K562 (cell line): ENCODE results near the gene NR2F6. TPM values are rescaled to one million over a fixed set of nuclear protein-coding genes. Genes with fewer than 3 reads are reported as not detected.
A peak's percentile ranks its signal among the peaks of the same experiment; 100 is the strongest.

Source experiments
- CHD4 ChIP-seq: fragments of 200-600 bp; sonication (generic); IDR thresholded peaks from 3 replicates; pipeline ENCODE4 v1.6.1; 2012; ENCODE audit warnings: low read depth, mild to moderate bottlenecking, mixed read lengths, low read length, inconsistent platforms; ENCODE audit not compliant: insufficient read depth, insufficient replicate concordance, poor library complexity, severe bottlenecking
- MYNN ChIP-seq, 2 experiments: sonication (generic); formaldehyde crosslinking in 1 of 2; IDR thresholded peaks; 2 replicates each; pipeline versions ENCODE4 v1.5.0 to v1.6.1; 2016 to 2020; ENCODE audit warnings: antibody characterized with exemption in 1 of 2, missing genetic modification reagents in 1 of 2
- NR2C2 ChIP-seq, 2 experiments: fragments of 200-800 bp in 1 of 2; sonication (Bioruptor generic) in 1 of 2; sonication (generic) in 1 of 2; formaldehyde crosslinking in 1 of 2; IDR thresholded peaks; 2 replicates each; pipeline versions ENCODE4 v1.6.1 to v1.8.0; 2016 to 2022; ENCODE audit warnings: mild to moderate bottlenecking in 1 of 2, missing compliant biosample characterization in 1 of 2, missing genetic modification characterization in 1 of 2, missing genetic modification reagents in 1 of 2
- POLR2AphosphoS5 ChIP-seq: IDR thresholded peaks from 2 replicates; pipeline ENCODE4 v1.6.1; 2011; ENCODE audit warnings: mild to moderate bottlenecking, low read depth, low read length, moderate library complexity; ENCODE audit not compliant: control insufficient read depth, insufficient read depth
- RAD51 ChIP-seq: fragments of 450-650 bp; IDR thresholded peaks from 2 replicates; pipeline ENCODE4 v1.7.1; 2016; ENCODE audit warnings: low read depth, mild to moderate bottlenecking, borderline replicate concordance
- SRSF7 ChIP-seq: fragments of 200-400 bp; formaldehyde crosslinking; optimal IDR thresholded peaks from 2 replicates; pipeline ENCODE3; 2017; ENCODE audit warnings: mild to moderate bottlenecking, low read depth, low read length
- ZNF445 ChIP-seq: fragments of 250-450 bp; sonication (Bioruptor Pico); IDR thresholded peaks from 2 replicates; pipeline ENCODE4 v1.4.0; 2020; ENCODE audit warnings: low read depth, mild to moderate bottlenecking, moderate library complexity
- polyA plus RNA-seq, 8 experiments: library from polyadenylated mRNA; depleted of rRNA in 4 of 8; stranded (reverse) in 5 of 8; unstranded in 3 of 8; fragments of >200 nt; fragmentation: Nextera tagmentation in 2 of 8; fragmentation: Illumina TruSeq in 1 of 8; extraction: Ambion mirVana in 2 of 8; extraction: Trizol in 1 of 8; gene quantifications; 2 replicates each; pipeline versions ENCODE4 v1.2.1 to v1.2.3, GENCODE V29; 2011 to 2014; ENCODE audit warnings: inconsistent platforms in 1 of 8, missing spikeins in 1 of 8
- total RNA-seq, 7 experiments: library from RNA; depleted of rRNA in 6 of 7; stranded (reverse); fragments of >200 nt in 6 of 7; fragmentation: Illumina TruSeq in 2 of 7; extraction: Trizol in 2 of 7; gene quantifications; 2 replicates each; pipeline versions ENCODE4 v1.2.1 to v1.2.3, GENCODE V29; 2011 to 2021; ENCODE audit warnings: low replicate concordance in 1 of 7
- TF ChIP-seq, protein P1 (sequence below), 2 experiments: fragments of 450-650 bp; IDR thresholded peaks; 2 replicates each; pipeline ENCODE4 v1.6.1; 2016; ENCODE audit warnings: mild to moderate bottlenecking in 2 of 2, borderline replicate concordance in 1 of 2, low read depth in 1 of 2, moderate library complexity in 1 of 2
- TF ChIP-seq, protein P2 (sequence below), 2 experiments: fragments of 450-650 bp; conservative IDR thresholded peaks; 2 replicates each; pipeline ENCODE4 v1.6.1; 2017; ENCODE audit warnings: mild to moderate bottlenecking in 2 of 2, moderate library complexity in 2 of 2
- TF ChIP-seq, protein P3 (sequence below): sonication (generic); formaldehyde crosslinking; IDR thresholded peaks from 2 replicates; pipeline ENCODE4 v1.8.0; 2022; ENCODE audit warnings: mild to moderate bottlenecking, low read depth, missing genetic modification reagents
- TF ChIP-seq, protein P4 (sequence below): fragments of 450-650 bp; IDR thresholded peaks from 2 replicates; pipeline ENCODE4 v1.6.1; 2014; ENCODE audit warnings: low read depth, mild to moderate bottlenecking, moderate library complexity, borderline replicate concordance

NR2F6 gene
- total and polyA plus RNA-seq, 9 of the 15 experiments (the other 6 are each of a cell fraction or from before 2014, with no cell fraction given) = 0.76 to 97.5 (median 18.8) TPM

DNA sequence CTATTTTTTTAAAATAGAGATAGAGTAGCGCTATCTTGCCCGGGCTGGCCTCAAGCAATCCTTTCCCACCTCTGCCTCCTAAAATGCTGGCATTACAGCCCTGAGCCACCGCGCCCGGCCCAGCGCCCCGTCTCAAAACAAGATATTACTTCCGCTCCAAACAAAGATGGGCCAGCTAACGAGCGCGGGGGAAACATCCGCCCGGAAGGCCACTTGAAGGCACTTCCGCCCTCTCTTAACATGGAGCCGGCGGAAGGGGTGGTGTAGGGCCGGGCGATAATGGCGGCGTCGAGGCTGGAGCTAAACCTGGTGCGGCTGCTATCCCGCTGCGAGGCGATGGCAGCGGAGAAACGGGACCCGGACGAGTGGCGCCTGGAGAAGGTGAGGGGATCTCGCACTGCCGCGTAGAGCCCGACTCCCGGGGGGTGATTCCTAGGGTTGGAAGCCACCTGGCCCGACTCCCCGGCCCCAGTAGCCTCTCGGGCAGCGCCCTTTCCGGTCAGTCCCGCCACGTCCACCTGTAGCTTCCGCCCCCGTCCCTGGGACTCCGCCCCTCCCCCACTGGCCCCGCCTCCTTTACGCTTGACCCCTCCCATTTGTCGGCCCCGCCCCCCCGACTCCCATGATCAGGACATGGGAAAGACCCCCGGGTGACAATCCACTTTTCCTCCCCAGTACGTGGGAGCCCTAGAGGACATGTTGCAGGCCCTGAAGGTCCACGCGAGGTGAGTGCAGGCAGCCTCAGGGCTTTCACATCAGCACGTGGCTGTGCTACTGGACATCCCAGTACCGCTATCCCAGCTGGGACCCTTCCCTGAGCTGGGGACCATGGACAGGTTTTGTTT, 30.4 kb downstream of the NR2F6 start, which contains the start of gene USE1 (continued):
- TF ChIP-seq, protein P1, sequence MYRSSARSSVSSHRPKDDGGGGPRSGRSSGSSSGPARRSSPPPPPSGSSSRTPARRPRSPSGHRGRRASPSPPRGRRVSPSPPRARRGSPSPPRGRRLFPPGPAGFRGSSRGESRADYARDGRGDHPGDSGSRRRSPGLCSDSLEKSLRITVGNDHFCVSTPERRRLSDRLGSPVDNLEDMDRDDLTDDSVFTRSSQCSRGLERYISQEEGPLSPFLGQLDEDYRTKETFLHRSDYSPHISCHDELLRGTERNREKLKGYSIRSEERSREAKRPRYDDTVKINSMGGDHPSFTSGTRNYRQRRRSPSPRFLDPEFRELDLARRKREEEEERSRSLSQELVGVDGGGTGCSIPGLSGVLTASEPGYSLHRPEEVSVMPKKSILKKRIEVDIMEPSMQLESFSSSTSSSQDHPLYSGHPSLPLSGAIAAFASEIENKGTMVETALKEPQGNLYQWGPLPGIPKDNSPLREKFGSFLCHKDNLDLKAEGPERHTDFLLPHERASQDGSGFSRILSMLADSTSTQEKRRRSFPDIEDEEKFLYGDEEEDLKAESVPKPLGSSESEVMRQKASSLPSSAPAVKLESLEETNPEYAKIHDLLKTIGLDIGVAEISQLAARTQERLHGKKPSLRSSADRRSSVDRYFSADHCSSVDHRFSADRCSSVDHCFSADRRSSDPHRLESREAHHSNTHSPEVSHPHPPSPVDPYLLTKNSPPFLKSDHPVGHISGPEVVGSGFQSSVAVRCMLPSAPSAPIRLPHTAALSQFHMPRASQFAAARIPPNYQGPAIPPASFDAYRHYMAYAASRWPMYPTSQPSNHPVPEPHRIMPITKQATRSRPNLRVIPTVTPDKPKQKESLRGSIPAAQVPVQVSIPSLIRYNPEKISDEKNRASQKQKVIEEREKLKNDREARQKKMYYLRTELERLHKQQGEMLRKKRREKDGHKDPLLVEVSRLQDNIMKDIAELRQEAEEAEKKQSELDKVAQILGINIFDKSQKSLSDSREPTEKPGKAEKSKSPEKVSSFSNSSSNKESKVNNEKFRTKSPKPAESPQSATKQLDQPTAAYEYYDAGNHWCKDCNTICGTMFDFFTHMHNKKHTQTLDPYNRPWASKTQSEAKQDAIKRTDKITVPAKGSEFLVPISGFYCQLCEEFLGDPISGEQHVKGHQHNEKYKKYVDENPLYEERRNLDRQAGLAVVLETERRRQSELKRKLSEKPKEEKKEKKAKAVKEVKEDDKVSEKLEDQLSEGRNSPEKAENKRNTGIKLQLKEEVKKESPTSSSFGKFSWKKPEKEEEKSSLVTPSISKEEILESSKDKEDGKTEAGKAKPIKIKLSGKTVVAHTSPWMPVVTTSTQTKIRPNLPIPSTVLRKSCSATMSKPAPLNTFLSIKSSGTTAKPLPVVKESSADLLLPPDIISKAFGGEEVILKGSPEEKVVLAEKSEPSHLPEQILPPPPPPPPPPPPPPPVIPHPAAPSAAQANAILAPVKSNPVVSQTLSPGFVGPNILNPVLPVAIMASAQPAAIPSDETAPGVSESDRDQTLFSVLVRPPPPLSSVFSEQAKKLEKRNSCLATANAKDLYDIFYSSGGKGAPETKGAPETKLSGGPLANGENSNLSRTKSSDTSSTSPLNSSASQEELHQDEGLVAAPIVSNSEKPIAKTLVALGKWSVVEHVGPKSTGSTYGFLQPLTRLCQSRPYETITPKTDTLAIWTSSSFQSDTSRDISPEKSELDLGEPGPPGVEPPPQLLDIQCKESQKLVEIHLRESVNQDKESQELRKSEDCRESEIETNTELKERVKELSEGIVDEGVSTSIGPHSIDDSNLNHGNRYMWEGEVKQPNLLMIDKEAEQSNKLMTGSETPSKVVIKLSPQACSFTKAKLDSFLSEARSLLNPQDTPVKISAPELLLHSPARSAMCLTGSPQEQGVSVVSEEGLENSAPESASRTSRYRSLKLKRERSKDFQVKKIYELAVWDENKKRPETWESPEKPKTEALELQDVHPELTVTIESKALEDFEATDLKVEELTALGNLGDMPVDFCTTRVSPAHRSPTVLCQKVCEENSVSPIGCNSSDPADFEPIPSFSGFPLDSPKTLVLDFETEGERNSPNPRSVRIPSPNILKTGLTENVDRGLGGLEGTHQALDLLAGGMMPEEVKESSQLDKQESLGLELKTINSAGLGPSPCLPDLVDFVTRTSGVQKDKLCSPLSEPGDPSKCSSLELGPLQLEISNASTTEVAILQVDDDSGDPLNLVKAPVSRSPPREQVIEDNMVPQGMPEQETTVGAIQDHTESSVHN (IDR thresholded peaks at IDR 0.05; ENCODE audit: borderline replicate concordance in 1 of 2, low read depth in 1 of 2) = peak in 1 of 2 experiments; percentile 71; a peak in 1 of 4 replicates
- peak; percentile 84 for TF ChIP-seq NR2C2 (CRISPR knock-in tag; IDR thresholded peaks at IDR 0.05)
- peak; percentile 97 for TF ChIP-seq NR2C2 (tag; IDR thresholded peaks at IDR 0.05)
- TF ChIP-seq ZNF445 (CRISPR knock-in tag) = no peak
- TF ChIP-seq SRSF7 = no peak
- TF ChIP-seq RAD51 = no peak
- TF ChIP-seq CHD4 = no peak
- no peak for TF ChIP-seq MYNN (IDR thresholded peaks at IDR 0.05)
- TF ChIP-seq MYNN (CRISPR knock-in tag; IDR thresholded peaks at IDR 0.05) = no peak
- TF ChIP-seq, protein P2, sequence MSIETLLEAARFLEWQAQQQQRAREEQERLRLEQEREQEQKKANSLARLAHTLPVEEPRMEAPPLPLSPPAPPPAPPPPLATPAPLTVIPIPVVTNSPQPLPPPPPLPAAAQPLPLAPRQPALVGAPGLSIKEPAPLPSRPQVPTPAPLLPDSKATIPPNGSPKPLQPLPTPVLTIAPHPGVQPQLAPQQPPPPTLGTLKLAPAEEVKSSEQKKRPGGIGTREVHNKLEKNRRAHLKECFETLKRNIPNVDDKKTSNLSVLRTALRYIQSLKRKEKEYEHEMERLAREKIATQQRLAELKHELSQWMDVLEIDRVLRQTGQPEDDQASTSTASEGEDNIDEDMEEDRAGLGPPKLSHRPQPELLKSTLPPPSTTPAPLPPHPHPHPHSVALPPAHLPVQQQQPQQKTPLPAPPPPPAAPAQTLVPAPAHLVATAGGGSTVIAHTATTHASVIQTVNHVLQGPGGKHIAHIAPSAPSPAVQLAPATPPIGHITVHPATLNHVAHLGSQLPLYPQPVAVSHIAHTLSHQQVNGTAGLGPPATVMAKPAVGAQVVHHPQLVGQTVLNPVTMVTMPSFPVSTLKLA (conservative IDR thresholded peaks at IDR 0.05) = peak; percentile 82 to 94
- TF ChIP-seq, protein P3, sequence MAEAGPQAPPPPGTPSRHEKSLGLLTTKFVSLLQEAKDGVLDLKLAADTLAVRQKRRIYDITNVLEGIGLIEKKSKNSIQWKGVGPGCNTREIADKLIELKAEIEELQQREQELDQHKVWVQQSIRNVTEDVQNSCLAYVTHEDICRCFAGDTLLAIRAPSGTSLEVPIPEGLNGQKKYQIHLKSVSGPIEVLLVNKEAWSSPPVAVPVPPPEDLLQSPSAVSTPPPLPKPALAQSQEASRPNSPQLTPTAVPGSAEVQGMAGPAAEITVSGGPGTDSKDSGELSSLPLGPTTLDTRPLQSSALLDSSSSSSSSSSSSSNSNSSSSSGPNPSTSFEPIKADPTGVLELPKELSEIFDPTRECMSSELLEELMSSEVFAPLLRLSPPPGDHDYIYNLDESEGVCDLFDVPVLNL (CRISPR knock-in tag) = no peak
- TF ChIP-seq, protein P4, sequence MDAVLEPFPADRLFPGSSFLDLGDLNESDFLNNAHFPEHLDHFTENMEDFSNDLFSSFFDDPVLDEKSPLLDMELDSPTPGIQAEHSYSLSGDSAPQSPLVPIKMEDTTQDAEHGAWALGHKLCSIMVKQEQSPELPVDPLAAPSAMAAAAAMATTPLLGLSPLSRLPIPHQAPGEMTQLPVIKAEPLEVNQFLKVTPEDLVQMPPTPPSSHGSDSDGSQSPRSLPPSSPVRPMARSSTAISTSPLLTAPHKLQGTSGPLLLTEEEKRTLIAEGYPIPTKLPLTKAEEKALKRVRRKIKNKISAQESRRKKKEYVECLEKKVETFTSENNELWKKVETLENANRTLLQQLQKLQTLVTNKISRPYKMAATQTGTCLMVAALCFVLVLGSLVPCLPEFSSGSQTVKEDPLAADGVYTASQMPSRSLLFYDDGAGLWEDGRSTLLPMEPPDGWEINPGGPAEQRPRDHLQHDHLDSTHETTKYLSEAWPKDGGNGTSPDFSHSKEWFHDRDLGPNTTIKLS = peak; percentile 99
- peak; percentile 90 for TF ChIP-seq POLR2AphosphoS5
